H9 (cell line): Measurements from ENCODE around the gene SCN2B. TPM values are rescaled to one million over a fixed set of nuclear protein-coding genes. Genes with fewer than 3 reads are reported as not detected.

Source experiments
- DNase-seq: peaks from one replicate; pipeline ENCODE4 v3.0.0-alpha.2; 2017
- H2AFZ ChIP-seq: one replicate; pipeline ENCODE4 v1.6.1; 2013; ENCODE audit warnings: mild to moderate bottlenecking, low read length, control low read depth, moderate library complexity
- H2AK5ac ChIP-seq: 2 replicates; pipeline ENCODE4 v1.6.1; 2013; ENCODE audit warnings: low read length, control low read depth, mixed read lengths; ENCODE audit not compliant: insufficient read length
- H2BK120ac ChIP-seq: one replicate; pipeline ENCODE4 v1.6.1; 2013; ENCODE audit warnings: low read depth, mild to moderate bottlenecking, low read length, control low read depth, inconsistent platforms; ENCODE audit not compliant: poor library complexity, severe bottlenecking
- H2BK12ac ChIP-seq: 2 replicates; pipeline ENCODE4 v1.6.1; 2013; ENCODE audit warnings: low read length, control low read depth, mixed read lengths, low read depth; ENCODE audit not compliant: insufficient read length
- H2BK15ac ChIP-seq: 2 replicates; pipeline ENCODE4 v1.6.1; 2013; ENCODE audit warnings: low read depth, low read length, control low read depth
- H2BK20ac ChIP-seq: one replicate; pipeline ENCODE4 v1.6.1; 2013; ENCODE audit warnings: low read depth, mild to moderate bottlenecking, low read length, control low read depth, inconsistent platforms; ENCODE audit not compliant: poor library complexity, severe bottlenecking
- H2BK5ac ChIP-seq: 2 replicates; pipeline ENCODE4 v1.6.1; 2013; ENCODE audit warnings: low read length, control low read depth, mixed read lengths; ENCODE audit not compliant: insufficient read length
- H3K14ac ChIP-seq: 2 replicates; pipeline ENCODE4 v1.6.1; 2013; ENCODE audit warnings: low read length, control low read depth; ENCODE audit not compliant: insufficient read depth
- H3K18ac ChIP-seq: 2 replicates; pipeline ENCODE4 v1.6.1; 2013; ENCODE audit warnings: low read depth, mild to moderate bottlenecking, mixed read lengths, low read length, control low read depth; ENCODE audit not compliant: insufficient read length
- H3K23ac ChIP-seq: 2 replicates; pipeline ENCODE4 v1.6.1; 2013; ENCODE audit warnings: low read length, control low read depth, mixed read lengths, low read depth; ENCODE audit not compliant: insufficient read length
- H3K23me2 ChIP-seq: 2 replicates; pipeline ENCODE4 v1.6.1; 2013; ENCODE audit warnings: low read depth, mild to moderate bottlenecking, mixed read lengths, low read length, control low read depth; ENCODE audit not compliant: insufficient read length, poor library complexity, severe bottlenecking
- H3K27ac ChIP-seq: 2 replicates; pipeline ENCODE4 v1.5.1; 2013; ENCODE audit warnings: low read length, control low read depth, mixed read lengths, low read depth; ENCODE audit not compliant: insufficient read length
- H3K27me3 ChIP-seq: 2 replicates; pipeline ENCODE4 v1.6.1; 2013; ENCODE audit warnings: low read length, control low read depth, inconsistent platforms; ENCODE audit not compliant: insufficient read depth
- H3K4ac ChIP-seq: 2 replicates; pipeline ENCODE4 v1.6.1; 2013; ENCODE audit warnings: low read depth, mild to moderate bottlenecking, control low read depth, inconsistent platforms, low read length, moderate library complexity
- H3K4me1 ChIP-seq: 2 replicates; pipeline ENCODE4 v1.6.1; 2013; ENCODE audit warnings: low read length, control low read depth, inconsistent platforms; ENCODE audit not compliant: insufficient read depth
- H3K4me2 ChIP-seq: 2 replicates; pipeline ENCODE4 v1.6.1; 2013; ENCODE audit warnings: low read length, control low read depth, mixed read lengths; ENCODE audit not compliant: insufficient read length, insufficient read depth
- H3K56ac ChIP-seq: 2 replicates; pipeline ENCODE4 v1.6.1; 2013; ENCODE audit warnings: low read depth, mild to moderate bottlenecking, mixed read lengths, low read length, control low read depth; ENCODE audit not compliant: insufficient read length
- H3K79me1 ChIP-seq: 2 replicates; pipeline ENCODE4 v1.6.1; 2013; ENCODE audit warnings: low read depth, mild to moderate bottlenecking, moderate library complexity, low read length, control low read depth, inconsistent platforms; ENCODE audit not compliant: insufficient read depth, poor library complexity, severe bottlenecking
- H3K79me2 ChIP-seq: 2 replicates; pipeline ENCODE4 v1.6.1; 2013; ENCODE audit warnings: low read length, control low read depth, inconsistent platforms; ENCODE audit not compliant: insufficient read depth
- H3K9ac ChIP-seq: 2 replicates; pipeline ENCODE4 v1.6.1; 2013; ENCODE audit warnings: low read length, control low read depth, mixed read lengths; ENCODE audit not compliant: insufficient read length; ENCODE audit errors: extremely low read depth
- H3K9me3 ChIP-seq: one replicate; pipeline ENCODE4 v1.6.1; 2013; ENCODE audit warnings: low read depth, low read length, inconsistent platforms; ENCODE audit not compliant: control insufficient read depth
- H3T11ph ChIP-seq: one replicate; pipeline ENCODE4 v1.6.1; 2013; ENCODE audit warnings: mild to moderate bottlenecking, low read length, control low read depth, inconsistent platforms
- H4K20me1 ChIP-seq: one replicate; pipeline ENCODE4 v1.6.1; 2013; ENCODE audit not compliant: control insufficient read depth, insufficient read length, insufficient read depth
- H4K5ac ChIP-seq: 2 replicates; pipeline ENCODE4 v1.6.1; 2013; ENCODE audit warnings: low read depth, mild to moderate bottlenecking, mixed read lengths, low read length, control low read depth; ENCODE audit not compliant: insufficient read length
- H4K8ac ChIP-seq: replicated peaks from 2 replicates; pipeline ENCODE4 v1.6.1; 2013; ENCODE audit warnings: low read length, control low read depth, mixed read lengths, low read depth; ENCODE audit not compliant: insufficient read length
- H4K91ac ChIP-seq: 2 replicates; pipeline ENCODE4 v1.6.1; 2013; ENCODE audit warnings: low read depth, mild to moderate bottlenecking, moderate library complexity, mixed read lengths, low read length, control low read depth; ENCODE audit not compliant: insufficient read length
- H3K27ac Mint-ChIP-seq, 3 experiments: 2 replicates in 2 of 3; 3 replicates in 1 of 3; pipeline ENCODE4 v1.8.0; 2020 to 2021; ENCODE audit warnings: mixed read lengths in 3 of 3, mild to moderate bottlenecking in 1 of 3, moderate library complexity in 1 of 3
- H3K27me3 Mint-ChIP-seq: 2 replicates; pipeline ENCODE4 v1.8.0; 2021; ENCODE audit warnings: low read depth, mild to moderate bottlenecking, moderate library complexity, mixed read lengths
- H3K36me3 Mint-ChIP-seq, 3 experiments: 2 replicates in 2 of 3; 3 replicates in 1 of 3; pipeline ENCODE4 v1.8.0; 2020 to 2021; ENCODE audit warnings: low read depth in 3 of 3, mixed read lengths in 3 of 3; ENCODE audit not compliant: insufficient read depth in 1 of 3
- H3K4me1 Mint-ChIP-seq, 2 experiments: 2 replicates each; pipeline ENCODE4 v1.8.0; 2020; ENCODE audit warnings: mixed read lengths in 2 of 2
- H3K4me3 Mint-ChIP-seq, 2 experiments: 2 replicates in 1 of 2; 3 replicates in 1 of 2; pipeline ENCODE4 v1.8.0; 2020 to 2021; ENCODE audit warnings: mild to moderate bottlenecking in 2 of 2, mixed read lengths in 2 of 2, moderate library complexity in 1 of 2
- H3K9me3 Mint-ChIP-seq, 2 experiments: 2 replicates in 1 of 2; 3 replicates in 1 of 2; pipeline ENCODE4 v1.8.0; 2020; ENCODE audit warnings: mild to moderate bottlenecking in 2 of 2, mixed read lengths in 2 of 2, moderate library complexity in 1 of 2
- WGBS: extraction: QIAGEN DNeasy Blood & Tissue Kit; methylation state at CpG from one replicate; pipeline ENCODE4 v1.1.7; 2013; ENCODE audit warnings: missing lambda C conversion rate, low lambda C conversion rate, mixed read lengths; ENCODE audit not compliant: insufficient read length; ENCODE audit errors: extremely low coverage; 5-methylcytosine and 5-hydroxymethylcytosine counted together
- total RNA-seq: library from RNA; stranded (reverse); gene quantifications from 2 replicates; pipeline ENCODE4 v1.2.1, GENCODE V29; 2021
- TF ChIP-seq, protein P1 (sequence below): fragments of 200-600 bp; sonication (generic); conservative IDR thresholded peaks from 3 replicates; pipeline ENCODE4 v1.8.0; 2021; ENCODE audit warnings: antibody characterized with exemption, mild to moderate bottlenecking

Gene SCN2B
- total RNA-seq, 1 experiment from 2014 or later, result not detected

DNA sequence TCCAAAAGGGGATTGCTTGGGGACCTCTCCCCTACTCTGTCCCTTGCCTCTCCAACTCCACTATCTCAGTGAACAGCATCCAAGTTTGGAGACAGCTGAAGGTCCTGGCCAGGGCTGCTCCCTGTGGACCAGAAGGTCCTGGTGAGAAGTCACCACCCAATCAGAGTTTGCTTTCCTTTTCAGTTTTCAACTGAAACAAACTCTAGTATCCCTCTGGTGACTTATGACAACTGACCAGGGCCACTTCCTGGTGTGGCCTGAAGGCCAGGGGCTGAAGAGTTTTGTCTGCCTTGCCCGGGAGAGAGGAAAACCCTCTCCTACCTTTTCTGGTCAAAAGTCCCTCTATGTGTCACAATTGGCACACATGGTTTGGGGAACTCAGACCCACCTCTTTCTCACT is 43.3 kb upstream of the SCN2B start:
- Histone ChIP-seq H3K27me3 (no peaks in the 10 kb centered on the region), H3K79me2 (no peaks in the 10 kb centered on the region), H3K9me3 (no peaks in the 10 kb centered on the region), H3K27ac (no peak overlapping the region), H4K5ac (no peak overlapping the region), H2BK5ac (no peak overlapping the region), H3K4me2 (no peak overlapping the region), H4K8ac (no peak overlapping the region), H3K4ac (no peak overlapping the region), H3K18ac (no peak overlapping the region), H2BK120ac (no peak overlapping the region), H3K9ac (no peak overlapping the region), H3K14ac (no peak overlapping the region), H2AK5ac (no peak overlapping the region), H4K20me1 (no peaks in the 10 kb centered on the region), H2BK15ac (no peak overlapping the region), H3K4me1 (no peaks in the 10 kb centered on the region), H2BK12ac (no peak overlapping the region), H3K23ac (no peak overlapping the region), H4K91ac (no peak overlapping the region), H2AFZ (no peak overlapping the region), H3K79me1 (no peaks in the 10 kb centered on the region), H2BK20ac (no peak overlapping the region), H3K56ac (no peak overlapping the region), H3T11ph (no peak overlapping the region), H3K23me2 (no peaks in the 10 kb centered on the region)
- TF ChIP-seq, protein P1, sequence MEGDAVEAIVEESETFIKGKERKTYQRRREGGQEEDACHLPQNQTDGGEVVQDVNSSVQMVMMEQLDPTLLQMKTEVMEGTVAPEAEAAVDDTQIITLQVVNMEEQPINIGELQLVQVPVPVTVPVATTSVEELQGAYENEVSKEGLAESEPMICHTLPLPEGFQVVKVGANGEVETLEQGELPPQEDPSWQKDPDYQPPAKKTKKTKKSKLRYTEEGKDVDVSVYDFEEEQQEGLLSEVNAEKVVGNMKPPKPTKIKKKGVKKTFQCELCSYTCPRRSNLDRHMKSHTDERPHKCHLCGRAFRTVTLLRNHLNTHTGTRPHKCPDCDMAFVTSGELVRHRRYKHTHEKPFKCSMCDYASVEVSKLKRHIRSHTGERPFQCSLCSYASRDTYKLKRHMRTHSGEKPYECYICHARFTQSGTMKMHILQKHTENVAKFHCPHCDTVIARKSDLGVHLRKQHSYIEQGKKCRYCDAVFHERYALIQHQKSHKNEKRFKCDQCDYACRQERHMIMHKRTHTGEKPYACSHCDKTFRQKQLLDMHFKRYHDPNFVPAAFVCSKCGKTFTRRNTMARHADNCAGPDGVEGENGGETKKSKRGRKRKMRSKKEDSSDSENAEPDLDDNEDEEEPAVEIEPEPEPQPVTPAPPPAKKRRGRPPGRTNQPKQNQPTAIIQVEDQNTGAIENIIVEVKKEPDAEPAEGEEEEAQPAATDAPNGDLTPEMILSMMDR, result no peak
- peaks cover 20% of the 10 kb centered on the region for H3K27me3 Mint-ChIP-seq
- H3K9me3 Mint-ChIP-seq, result peaks cover 0 to 4% of the 10 kb centered on the region in 2 experiments; a peak in 3 of 5 replicates
- no peak for DNase-seq
- no CpG with 5 or more reads among the region's 1 CpG for WGBS
- peaks cover 3% of the 10 kb centered on the region in 2 experiments; a peak in 3 of 4 replicates for H3K4me1 Mint-ChIP-seq
- H3K36me3 Mint-ChIP-seq, result peaks cover 0 to 4% (median 0%) of the 10 kb centered on the region in 3 experiments; a peak in 3 of 7 replicates
- H3K27ac Mint-ChIP-seq, result no peak overlapping the region
- H3K4me3 Mint-ChIP-seq, result no peak overlapping the region
